Activated CD4-positive, alpha-beta memory T cell treated with anti-CD3 and anti-CD28 coated beads, Interleukin-2, amount 10 ng/mL, durations not matched to agents 7 days and 5 days (primary cell): ENCODE results near the gene RRP1. TPM values are rescaled to one million over a fixed set of nuclear protein-coding genes. Genes with fewer than 3 reads are reported as not detected.

Experiments
- CTCF ChIA-PET: fragments of 350-600 bp; sonication (Branson Sonifier 250); formaldehyde crosslinking; loops from one replicate; lab custom pipeline; 2021; ENCODE audit warnings: antibody characterized with exemption, inconsistent platforms; lab: Charles Lee
- POLR2A ChIA-PET: fragments of 350-600 bp; sonication (Branson Sonifier 250); formaldehyde crosslinking; loops from one replicate; lab custom pipeline; 2021; ENCODE audit warnings: antibody characterized with exemption; lab: Charles Lee
- DNase-seq: peaks from one replicate; pipeline ENCODE4 v3.0.0-alpha.2; 2020
- H3K27ac Mint-ChIP-seq: one replicate; pipeline ENCODE4 v1.8.0; 2021; ENCODE audit warnings: mild to moderate bottlenecking, mixed read lengths
- H3K27me3 Mint-ChIP-seq: one replicate; pipeline ENCODE4 v1.8.0; 2021; ENCODE audit warnings: mixed read lengths
- H3K36me3 Mint-ChIP-seq: one replicate; pipeline ENCODE4 v1.8.0; 2021; ENCODE audit warnings: low read depth, mixed read lengths
- H3K4me1 Mint-ChIP-seq: one replicate; pipeline ENCODE4 v1.8.0; 2021; ENCODE audit warnings: mixed read lengths
- H3K4me3 Mint-ChIP-seq: one replicate; pipeline ENCODE4 v1.8.0; 2021; ENCODE audit warnings: mild to moderate bottlenecking, mixed read lengths
- H3K9me3 Mint-ChIP-seq: one replicate; pipeline ENCODE4 v1.8.0; 2021; ENCODE audit warnings: mixed read lengths
- total RNA-seq, 2 experiments: library from RNA; stranded (reverse); gene quantifications; one replicate each; pipeline ENCODE4 v1.2.3, GENCODE V29; 2021

Gene RRP1
- total RNA-seq, 2 experiments from 2014 or later: 22.4 to 22.6 TPM

DNA sequence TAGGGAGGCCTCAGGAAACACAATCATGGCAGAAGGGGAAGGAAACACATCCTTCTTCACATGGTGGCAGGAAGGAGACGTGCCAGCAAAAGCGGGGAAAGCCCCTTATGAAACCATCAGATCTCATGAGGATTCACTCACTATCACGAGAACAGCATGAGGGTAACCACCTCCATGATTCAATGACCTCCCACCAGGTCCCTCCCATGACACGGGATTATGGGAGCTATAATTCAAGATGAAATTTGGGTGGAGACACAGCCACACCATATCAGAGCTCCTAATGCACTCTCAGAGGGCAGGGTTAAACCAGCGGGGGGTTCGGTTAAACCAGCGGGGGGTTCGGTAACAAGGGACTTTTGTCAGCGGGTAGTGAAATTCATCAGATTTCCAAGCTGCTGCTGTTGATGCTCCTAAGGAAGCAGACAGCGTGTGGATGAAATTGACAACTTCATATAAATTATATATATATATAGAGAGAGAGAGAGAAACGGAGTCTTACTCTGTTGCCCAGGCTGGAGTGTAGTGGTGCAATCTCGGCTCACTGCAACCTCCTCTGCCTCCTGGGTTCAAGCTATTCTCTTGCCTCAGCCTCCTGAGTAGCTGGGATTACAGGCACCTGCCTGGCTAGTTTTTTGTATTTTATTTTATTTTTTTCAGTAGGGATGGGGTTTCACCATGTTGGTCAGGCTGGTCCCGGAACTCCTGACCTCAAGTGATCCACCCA, 17.5 kb upstream of the RRP1 start:
- POLR2A ChIA-PET: interaction anchor here (0.8 to 1.2 kb wide), 3 partner anchors 9 to 18 kb away, joined by 3 read pairs; no protein-coding TSS in a partner anchor
- H3K36me3 Mint-ChIP-seq: peaks cover 34% of the 10 kb centered on the region
- H3K27me3 Mint-ChIP-seq: no peaks in the 10 kb centered on the region
- H3K4me1 Mint-ChIP-seq: peaks cover 32% of the 10 kb centered on the region
- H3K27ac Mint-ChIP-seq: no peak overlapping the region
- no peak for DNase-seq
- CTCF ChIA-PET: no interaction called here
- H3K4me3 Mint-ChIP-seq: no peak overlapping the region
- H3K9me3 Mint-ChIP-seq: no peaks in the 10 kb centered on the region

DNA sequence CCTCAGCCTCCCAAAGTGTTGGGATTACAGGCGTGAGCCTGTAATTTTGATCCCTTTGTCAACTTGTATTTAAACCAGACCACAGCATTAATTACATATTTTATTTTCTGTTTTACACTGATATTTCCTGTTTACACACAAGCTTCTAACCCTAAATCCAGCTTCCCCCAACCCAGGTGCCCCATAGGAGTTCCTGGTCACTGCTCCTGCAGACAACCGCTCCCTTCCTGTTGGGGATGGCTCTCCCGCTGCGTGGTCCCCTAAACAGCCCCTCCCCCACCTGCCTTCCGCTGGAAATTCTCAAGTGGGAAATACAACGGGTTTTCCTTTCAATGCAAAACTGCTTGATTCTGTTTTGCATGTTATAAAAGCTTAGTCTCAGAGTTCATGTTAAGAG, 17.0 kb upstream of the RRP1 start:
- Mint-ChIP-seq H3K4me1 (peaks cover 32% of the 10 kb centered on the region), H3K27me3 (no peaks in the 10 kb centered on the region), H3K9me3 (no peaks in the 10 kb centered on the region), H3K27ac (no peak overlapping the region), H3K4me3 (no peak overlapping the region), H3K36me3 (peaks cover 34% of the 10 kb centered on the region)
- no peak for DNase-seq
- ChIA-PET POLR2A (interaction anchor here (1.2 kb wide), 2 partner anchors 8 to 13 kb away, joined by 3 read pairs; no protein-coding TSS in a partner anchor), CTCF (no interaction called here)

DNA sequence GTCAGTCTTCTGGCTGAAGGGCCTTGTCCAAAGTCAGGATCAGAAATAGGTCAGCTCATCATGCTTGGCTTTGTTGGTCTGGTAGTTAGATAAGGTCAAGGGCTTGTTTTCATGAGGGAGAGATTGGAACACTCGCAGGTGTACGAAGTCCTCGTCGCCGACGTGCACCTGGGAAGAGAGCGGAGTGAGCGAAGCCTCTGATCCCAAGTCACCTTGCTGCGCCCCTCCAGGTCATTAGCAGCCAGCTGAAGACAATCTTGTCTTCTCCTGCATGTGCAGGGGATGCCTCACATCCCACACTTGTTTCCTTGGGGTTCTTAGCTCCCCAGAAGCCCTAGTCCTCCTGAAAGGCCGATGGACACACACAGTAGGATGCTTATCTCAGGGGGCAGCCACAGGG, 15.2 kb upstream of the RRP1 start:
- CTCF ChIA-PET: no interaction called here
- H3K9me3 Mint-ChIP-seq: no peaks in the 10 kb centered on the region
- DNase-seq: no peak
- H3K4me1 Mint-ChIP-seq: peaks cover 48% of the 10 kb centered on the region
- H3K36me3 Mint-ChIP-seq: peaks cover 34% of the 10 kb centered on the region
- peak overlapping the region; percentile 92 for H3K4me3 Mint-ChIP-seq
- no peaks in the 10 kb centered on the region for H3K27me3 Mint-ChIP-seq
- POLR2A ChIA-PET: interaction anchor here (1.7 kb wide), 1 partner anchor 16 kb away, joined by 4 read pairs; the partner anchor contains the start of gene RRP1
- H3K27ac Mint-ChIP-seq: no peak overlapping the region

GRCh38 chr21:43775190-43775589, 14.2 kb upstream of the RRP1 start:
- DNase-seq: no peak
- Mint-ChIP-seq H3K4me1 (peaks cover 55% of the 10 kb centered on the region), H3K27ac (peak overlapping the region; percentile 79), H3K9me3 (no peaks in the 10 kb centered on the region), H3K36me3 (peaks cover 34% of the 10 kb centered on the region), H3K4me3 (peak overlapping the region; percentile 92), H3K27me3 (no peaks in the 10 kb centered on the region)
- ChIA-PET POLR2A (no interaction called here), CTCF (no interaction called here)

- H3K9me3 Mint-ChIP-seq: no peaks in the 10 kb centered on the region
These were observed 13.5 kb upstream of the RRP1 start, which contains the start of gene CSTB for GRCh38 chr21:43775795-43776430. Gene CSTB, minus strand, starts transcription at chr21:43776308. Its CDS starts 39 bp downstream, at chr21:43776269.

GRCh38 chr21:43777953-43778352, 11.4 kb upstream of the RRP1 start:
- Mint-ChIP-seq H3K4me3 (peak overlapping the region; percentile 69), H3K36me3 (peaks cover 23% of the 10 kb centered on the region), H3K27me3 (no peaks in the 10 kb centered on the region), H3K4me1 (peaks cover 64% of the 10 kb centered on the region), H3K9me3 (no peaks in the 10 kb centered on the region), H3K27ac (peak overlapping the region; percentile 91)
- no peak for DNase-seq
- CTCF ChIA-PET: no interaction called here
- POLR2A ChIA-PET: interaction anchor here (3.1 kb wide), 1 partner anchor 11 kb away, joined by 24 read pairs; the partner anchor contains the start of gene RRP1

More at GRCh38 chr21:43775795-43776430, 13.5 kb upstream of the RRP1 start, which contains the start of gene CSTB:
- peak within 1 kb of the TSS; percentile 79 for H3K27ac Mint-ChIP-seq
- H3K4me3 Mint-ChIP-seq: peak within 1 kb of the TSS; percentile 92
- no peaks in the 10 kb centered on the region for H3K27me3 Mint-ChIP-seq
- peak; percentile 88 for DNase-seq
- peaks cover 58% of the 10 kb centered on the region for H3K4me1 Mint-ChIP-seq
- peaks cover 34% of the 10 kb centered on the region for H3K36me3 Mint-ChIP-seq
- POLR2A ChIA-PET: no interaction called here
- CTCF ChIA-PET: no interaction called here

- no peaks in the 10 kb centered on the region for H3K27me3 Mint-ChIP-seq
- ChIA-PET POLR2A (interaction anchor here (0.6 to 3.1 kb wide), 2 partner anchors 11 to 1236 kb away, joined by 3 to 24 read pairs; partner anchors contain the start of gene RRP1), CTCF (no interaction called here)
- peak overlapping the region; percentile 91 for H3K27ac Mint-ChIP-seq
- peak overlapping the region; percentile 69 for H3K4me3 Mint-ChIP-seq
- H3K9me3 Mint-ChIP-seq: no peaks in the 10 kb centered on the region
- peak; percentile 48 for DNase-seq
- peaks cover 16% of the 10 kb centered on the region for H3K36me3 Mint-ChIP-seq
- peaks cover 67% of the 10 kb centered on the region for H3K4me1 Mint-ChIP-seq
These were observed 10.7 kb upstream of the RRP1 start for GRCh38 chr21:43778469-43779335.

DNA sequence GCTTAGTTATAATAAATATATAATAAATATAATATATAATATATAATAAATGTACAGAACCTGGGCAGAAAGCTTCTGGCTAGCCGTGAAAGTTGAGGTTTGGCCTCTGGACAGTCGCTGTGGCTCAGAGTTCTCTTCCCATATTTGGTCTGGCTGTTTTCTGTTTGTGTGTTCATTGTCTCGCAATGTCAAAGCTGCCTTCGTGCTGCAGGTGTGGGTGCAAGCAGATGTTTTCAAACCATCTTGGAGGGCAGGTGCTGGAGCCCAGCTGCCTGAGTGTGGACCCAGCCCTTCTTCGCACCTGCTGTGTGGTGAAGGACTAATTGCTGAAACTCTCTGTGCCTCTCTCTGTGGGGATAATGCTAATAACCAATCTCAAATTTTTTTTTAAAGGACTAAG, 9.7 kb upstream of the RRP1 start:
- H3K27me3 Mint-ChIP-seq: no peaks in the 10 kb centered on the region
- POLR2A ChIA-PET: interaction anchor here (1.3 to 3.1 kb wide), 2 partner anchors 10 to 233 kb away, joined by 4 to 24 read pairs; partner anchors contain the start of genes RRP1 and TRAPPC10
- CTCF ChIA-PET: interaction anchor here (1.2 kb wide), 1 partner anchor 10 kb away, joined by 9 read pairs; the partner anchor contains the start of gene RRP1

GRCh38 chr21:43781846-43782245, 7.5 kb upstream of the RRP1 start:
- Mint-ChIP-seq H3K4me3 (no peak overlapping the region), H3K4me1 (peaks cover 49% of the 10 kb centered on the region)
- POLR2A ChIA-PET: no interaction called here

More for the DNA sequence above, 9.7 kb upstream of the RRP1 start:
- peaks cover 60% of the 10 kb centered on the region for H3K4me1 Mint-ChIP-seq
- peaks cover 8% of the 10 kb centered on the region for H3K36me3 Mint-ChIP-seq
- peak overlapping the region; percentile 44 for H3K27ac Mint-ChIP-seq
- peak overlapping the region; percentile 24 for H3K4me3 Mint-ChIP-seq
- H3K9me3 Mint-ChIP-seq: no peaks in the 10 kb centered on the region
- DNase-seq: no peak

GRCh38 chr21:43782431-43783097, 6.8 kb upstream of the RRP1 start:
- Mint-ChIP-seq H3K9me3 (no peaks in the 10 kb centered on the region), H3K27me3 (no peaks in the 10 kb centered on the region), H3K4me3 (no peak overlapping the region), H3K27ac (no peak overlapping the region), H3K36me3 (no peaks in the 10 kb centered on the region), H3K4me1 (peaks cover 47% of the 10 kb centered on the region)
- DNase-seq: no peak
- ChIA-PET CTCF (no interaction called here), POLR2A (no interaction called here)

More at GRCh38 chr21:43781846-43782245, 7.5 kb upstream of the RRP1 start:
- Mint-ChIP-seq H3K9me3 (no peaks in the 10 kb centered on the region), H3K36me3 (no peaks in the 10 kb centered on the region), H3K27ac (no peak overlapping the region), H3K27me3 (no peaks in the 10 kb centered on the region)
- CTCF ChIA-PET: no interaction called here
- DNase-seq: no peak

GRCh38 chr21:43783098-43783700, 6.2 kb upstream of the RRP1 start:
- no peak overlapping the region for H3K4me3 Mint-ChIP-seq
- ChIA-PET CTCF (no interaction called here), POLR2A (no interaction called here)
- H3K36me3 Mint-ChIP-seq: no peaks in the 10 kb centered on the region
- H3K4me1 Mint-ChIP-seq: peaks cover 42% of the 10 kb centered on the region
- H3K9me3 Mint-ChIP-seq: no peaks in the 10 kb centered on the region
- no peak for DNase-seq
- H3K27me3 Mint-ChIP-seq: no peaks in the 10 kb centered on the region
- no peak overlapping the region for H3K27ac Mint-ChIP-seq

GRCh38 chr21:43785134-43785533, 4.2 kb upstream of the RRP1 start:
- Mint-ChIP-seq H3K9me3 (no peaks in the 10 kb centered on the region), H3K4me1 (peaks cover 31% of the 10 kb centered on the region), H3K4me3 (no peak overlapping the region), H3K36me3 (no peaks in the 10 kb centered on the region), H3K27me3 (no peaks in the 10 kb centered on the region), H3K27ac (no peak overlapping the region)
- POLR2A ChIA-PET: no interaction called here
- CTCF ChIA-PET: no interaction called here
- DNase-seq: no peak
